ENCODE results near the gene NOM1. TPM values are rescaled to one million over a fixed set of nuclear protein-coding genes. Genes with fewer than 3 reads are reported as not detected.

The NOM1 gene
- polyA plus RNA-seq, 2 of the 4 experiments (the other 2 are of a cell fraction) = 15.5 to 17.7 TPM

DNA sequence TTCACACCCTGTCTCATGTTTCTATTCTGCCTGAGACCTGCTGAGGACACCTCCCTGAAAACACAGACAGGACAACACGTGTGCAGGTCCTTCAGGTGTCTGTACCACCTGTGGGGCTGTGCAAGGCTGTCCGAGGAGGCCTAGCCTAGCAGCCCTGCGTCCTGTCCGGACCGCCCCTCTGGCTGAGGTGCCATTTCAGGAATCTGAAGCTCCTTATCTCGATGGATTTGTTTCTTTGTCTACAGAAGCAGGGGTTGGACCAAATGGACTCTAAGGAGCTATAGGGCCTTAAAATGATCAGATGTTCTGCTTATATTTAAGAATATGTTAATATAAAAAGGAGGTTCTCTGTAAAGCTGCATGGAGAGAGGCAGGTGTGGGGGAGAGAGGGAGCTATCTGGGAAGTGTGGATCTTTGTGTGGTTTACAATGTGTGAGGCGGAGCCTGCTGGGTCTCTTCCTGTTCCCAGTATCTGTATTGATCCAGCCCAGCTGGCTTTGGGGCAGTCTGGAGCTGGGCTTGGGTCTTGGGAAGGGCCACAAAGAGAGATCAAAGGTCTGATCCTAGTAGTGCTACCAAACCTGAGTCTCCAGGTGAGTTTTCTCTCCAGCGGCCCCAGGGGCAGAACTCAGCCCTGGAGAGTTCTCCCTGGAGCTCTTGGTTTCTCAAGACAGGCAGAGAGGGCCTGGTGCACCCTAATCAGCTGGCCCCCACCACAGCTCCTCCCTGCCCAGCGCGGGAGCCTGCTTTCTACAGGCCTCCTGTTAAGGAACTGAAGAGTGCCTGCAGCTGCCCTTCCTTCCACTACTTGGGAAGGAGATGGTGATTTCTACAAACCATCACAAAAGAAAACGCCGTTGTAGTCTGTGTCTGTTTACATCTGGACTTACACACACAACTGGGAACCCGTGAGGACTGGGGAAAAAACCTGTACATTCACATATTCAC, 64.4 kb downstream of the NOM1 start:
- no peak for FAIRE-seq
- H3K4me1 ChIP-seq = peaks cover 6% of the 10 kb centered on the region; the same call in 2 of the 3 replicates
- H3K4me3 ChIP-seq = no peak overlapping the region
- ATAC-seq = no peak
- no peak overlapping the region for H3K4me2 ChIP-seq
- ChIA-PET POLR2A (no interaction called here), CTCF (interaction anchor here (0.9 to 1.6 kb wide), 3 partner anchors 10 to 64 kb away, joined by 3 to 5 read pairs (median 3); partner anchors contain the start of gene NOM1)
- H3K9me3 ChIP-seq = no peaks in the 10 kb centered on the region
- TF ChIP-seq ESRRA (IDR thresholded peaks at IDR 0.05; ENCODE audit: borderline replicate concordance, low read length) = no peak
- TF ChIP-seq EHF (CRISPR knock-in tag; IDR thresholded peaks at IDR 0.05) = no peak
- TF ChIP-seq ZFP36 (IDR thresholded peaks at IDR 0.05; ENCODE audit: borderline replicate concordance, partially characterized antibody) = no peak
- TF ChIP-seq MAFK (IDR thresholded peaks at IDR 0.05; ENCODE audit: partially characterized antibody) = no peak
- TF ChIP-seq, protein P1, sequence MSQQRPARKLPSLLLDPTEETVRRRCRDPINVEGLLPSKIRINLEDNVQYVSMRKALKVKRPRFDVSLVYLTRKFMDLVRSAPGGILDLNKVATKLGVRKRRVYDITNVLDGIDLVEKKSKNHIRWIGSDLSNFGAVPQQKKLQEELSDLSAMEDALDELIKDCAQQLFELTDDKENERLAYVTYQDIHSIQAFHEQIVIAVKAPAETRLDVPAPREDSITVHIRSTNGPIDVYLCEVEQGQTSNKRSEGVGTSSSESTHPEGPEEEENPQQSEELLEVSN (IDR thresholded peaks at IDR 0.05; ENCODE audit: borderline replicate concordance, low read depth) = no peak
- TF ChIP-seq POLR2AphosphoS2 (conservative IDR thresholded peaks at IDR 0.05; ENCODE audit: low read length) = no peak
- no peak for TF ChIP-seq CEBPB (IDR thresholded peaks at IDR 0.05)
- no peak for TF ChIP-seq CHD2 (IDR thresholded peaks at IDR 0.05; ENCODE audit: low read length, partially characterized antibody)
- no peak for TF ChIP-seq RARB (CRISPR knock-in tag; IDR thresholded peaks at IDR 0.05)
- TF ChIP-seq CBX8 (IDR thresholded peaks at IDR 0.05) = no peak
- TF ChIP-seq HOXB13 (CRISPR knock-in tag; IDR thresholded peaks at IDR 0.05; ENCODE audit: low read depth) = no peak
- TF ChIP-seq MYC (IDR thresholded peaks at IDR 0.05; ENCODE audit: borderline replicate concordance, low read length) = no peak
- TF ChIP-seq POLR2A (IDR thresholded peaks at IDR 0.05; ENCODE audit: low read length) = no peak
- TF ChIP-seq, protein P2, sequence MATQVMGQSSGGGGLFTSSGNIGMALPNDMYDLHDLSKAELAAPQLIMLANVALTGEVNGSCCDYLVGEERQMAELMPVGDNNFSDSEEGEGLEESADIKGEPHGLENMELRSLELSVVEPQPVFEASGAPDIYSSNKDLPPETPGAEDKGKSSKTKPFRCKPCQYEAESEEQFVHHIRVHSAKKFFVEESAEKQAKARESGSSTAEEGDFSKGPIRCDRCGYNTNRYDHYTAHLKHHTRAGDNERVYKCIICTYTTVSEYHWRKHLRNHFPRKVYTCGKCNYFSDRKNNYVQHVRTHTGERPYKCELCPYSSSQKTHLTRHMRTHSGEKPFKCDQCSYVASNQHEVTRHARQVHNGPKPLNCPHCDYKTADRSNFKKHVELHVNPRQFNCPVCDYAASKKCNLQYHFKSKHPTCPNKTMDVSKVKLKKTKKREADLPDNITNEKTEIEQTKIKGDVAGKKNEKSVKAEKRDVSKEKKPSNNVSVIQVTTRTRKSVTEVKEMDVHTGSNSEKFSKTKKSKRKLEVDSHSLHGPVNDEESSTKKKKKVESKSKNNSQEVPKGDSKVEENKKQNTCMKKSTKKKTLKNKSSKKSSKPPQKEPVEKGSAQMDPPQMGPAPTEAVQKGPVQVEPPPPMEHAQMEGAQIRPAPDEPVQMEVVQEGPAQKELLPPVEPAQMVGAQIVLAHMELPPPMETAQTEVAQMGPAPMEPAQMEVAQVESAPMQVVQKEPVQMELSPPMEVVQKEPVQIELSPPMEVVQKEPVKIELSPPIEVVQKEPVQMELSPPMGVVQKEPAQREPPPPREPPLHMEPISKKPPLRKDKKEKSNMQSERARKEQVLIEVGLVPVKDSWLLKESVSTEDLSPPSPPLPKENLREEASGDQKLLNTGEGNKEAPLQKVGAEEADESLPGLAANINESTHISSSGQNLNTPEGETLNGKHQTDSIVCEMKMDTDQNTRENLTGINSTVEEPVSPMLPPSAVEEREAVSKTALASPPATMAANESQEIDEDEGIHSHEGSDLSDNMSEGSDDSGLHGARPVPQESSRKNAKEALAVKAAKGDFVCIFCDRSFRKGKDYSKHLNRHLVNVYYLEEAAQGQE (IDR thresholded peaks at IDR 0.05) = no peak
- TF ChIP-seq RCOR1 (IDR thresholded peaks at IDR 0.05; ENCODE audit: low read depth, low read length) = no peak
- TF ChIP-seq HDAC2 (IDR thresholded peaks at IDR 0.05) = no peak
- no peak for TF ChIP-seq MAZ (IDR thresholded peaks at IDR 0.05; ENCODE audit: borderline replicate concordance, low read depth, low read length)
- no peak for TF ChIP-seq TFCP2L1 (CRISPR knock-in tag; IDR thresholded peaks at IDR 0.05)
- no peak for TF ChIP-seq ZSCAN20 (CRISPR knock-in tag; IDR thresholded peaks at IDR 0.05)
- no peak overlapping the region for H3K27ac ChIP-seq
- no peak for DNase-seq (ENCODE audit: low read depth in 1 of 2, low spot score in 1 of 2)
- WGBS (ENCODE audit: missing lambda C conversion rate) = 87% methylated on average over 13 of the region's 13 CpGs

DNA sequence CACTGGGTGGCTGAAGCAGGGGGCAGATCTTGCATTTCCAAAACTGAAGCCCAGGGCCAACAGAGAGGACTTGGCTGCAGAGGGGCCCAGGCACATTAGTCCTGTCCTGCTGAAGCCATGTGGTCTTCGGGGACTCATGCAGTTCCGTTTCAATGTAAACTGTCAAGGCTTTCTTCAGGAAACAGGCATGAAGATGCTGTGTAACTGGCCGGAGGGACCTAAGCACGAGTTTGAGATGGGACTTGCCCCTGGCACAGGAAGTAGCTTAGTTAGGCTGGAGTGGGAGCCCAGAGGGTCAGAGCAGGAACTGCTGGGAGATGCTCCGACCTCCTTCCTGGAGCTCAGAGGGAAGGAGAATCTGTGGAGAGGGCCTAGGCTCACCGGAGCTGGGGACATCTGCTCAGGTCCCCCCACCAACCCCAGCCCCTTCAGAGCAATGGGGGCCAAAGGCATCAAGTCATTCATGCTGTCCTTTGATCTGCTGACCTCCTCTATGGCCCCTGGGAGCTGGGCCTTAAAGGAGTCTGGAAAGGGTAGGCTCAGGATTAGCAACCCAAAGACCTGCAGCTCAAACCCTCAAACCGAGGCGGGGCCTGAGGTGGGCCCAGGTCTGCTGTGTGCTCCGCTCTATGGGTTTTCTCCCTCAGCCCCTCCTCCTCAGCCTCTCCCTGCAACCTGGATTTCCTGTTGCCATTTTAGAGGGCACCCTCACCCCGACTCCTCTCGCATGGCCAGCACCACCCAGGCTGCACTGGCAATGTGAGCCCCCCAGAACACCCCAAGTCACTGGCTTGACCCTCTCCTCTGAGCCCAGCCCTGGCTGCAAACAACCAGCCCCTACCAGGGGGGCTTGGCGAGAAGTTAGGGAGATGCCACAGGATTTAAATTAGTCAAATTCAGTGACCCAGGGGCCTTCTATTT, 65.4 kb downstream of the NOM1 start:
- Histone ChIP-seq H3K9me3 (no peaks in the 10 kb centered on the region), H3K27ac (no peak overlapping the region), H3K4me3 (no peak overlapping the region), H3K4me1 (peaks cover 6% of the 10 kb centered on the region; the same call in 2 of the 3 replicates), H3K4me2 (no peak overlapping the region)
- WGBS (ENCODE audit: missing lambda C conversion rate) = 81% methylated on average over 11 of the region's 12 CpGs
- ChIA-PET POLR2A (no interaction called here), CTCF (interaction anchor here (1.0 to 1.6 kb wide), 2 partner anchors 9 to 65 kb away, joined by 3 to 5 read pairs; partner anchors contain the start of gene NOM1)
- no peak for ATAC-seq
- no peak for DNase-seq (ENCODE audit: low read depth in 1 of 2, low spot score in 1 of 2)
- FAIRE-seq = no peak
- no peak for TF ChIP-seq CEBPB (IDR thresholded peaks at IDR 0.05)
- no peak for TF ChIP-seq HOXB5 (CRISPR knock-in tag; IDR thresholded peaks at IDR 0.05)

All from A549 (cell line).